Endodermal cell (in vitro differentiated cells): Measurements from ENCODE around the gene MALL. TPM values are rescaled to one million over a fixed set of nuclear protein-coding genes. Genes with fewer than 3 reads are reported as not detected.

Experiments
- DNase-seq: peaks from one replicate; pipeline ENCODE4 v3.0.0-alpha.2; 2017
- H3K27ac ChIP-seq: 2 replicates; pipeline ENCODE4 v1.5.1; 2013; ENCODE audit warnings: mild to moderate bottlenecking, low read depth, low read length, moderate library complexity
- H3K27me3 ChIP-seq: 2 replicates; pipeline ENCODE4 v1.6.1; 2013; ENCODE audit warnings: mild to moderate bottlenecking, low read length, moderate library complexity; ENCODE audit not compliant: insufficient read depth, control insufficient read depth, poor library complexity, severe bottlenecking
- H3K36me3 ChIP-seq: 2 replicates; pipeline ENCODE4 v1.7.0; 2013; ENCODE audit warnings: mild to moderate bottlenecking, low read length, moderate library complexity; ENCODE audit not compliant: control insufficient read depth, insufficient read depth
- H3K4me1 ChIP-seq: one replicate; pipeline ENCODE4 v1.7.0; 2013; ENCODE audit warnings: low read length; ENCODE audit not compliant: control insufficient read depth, insufficient read depth
- H3K4me3 ChIP-seq: 2 replicates; pipeline ENCODE4 v1.5.1; 2013; ENCODE audit warnings: mild to moderate bottlenecking, low read length, moderate library complexity
- H3K9ac ChIP-seq: 2 replicates; pipeline ENCODE4 v1.6.1; 2013; ENCODE audit warnings: mild to moderate bottlenecking, low read length, moderate library complexity; ENCODE audit not compliant: poor library complexity, severe bottlenecking; ENCODE audit errors: extremely low read depth
- H3K9me3 ChIP-seq: 2 replicates; pipeline ENCODE4 v1.6.1; 2013; ENCODE audit warnings: mild to moderate bottlenecking, low read length, moderate library complexity; ENCODE audit not compliant: control insufficient read depth
- H3K27ac Mint-ChIP-seq: 2 replicates; pipeline ENCODE4 v1.8.0; 2020; ENCODE audit warnings: mixed read lengths
- H3K27me3 Mint-ChIP-seq: 2 replicates; pipeline ENCODE4 v1.8.0; 2021; ENCODE audit warnings: mild to moderate bottlenecking, mixed read lengths; ENCODE audit not compliant: insufficient read depth
- H3K36me3 Mint-ChIP-seq: 2 replicates; pipeline ENCODE4 v1.8.0; 2020; ENCODE audit warnings: low read depth, mixed read lengths
- H3K4me1 Mint-ChIP-seq: 2 replicates; pipeline ENCODE4 v1.8.0; 2020; ENCODE audit warnings: mixed read lengths
- H3K4me3 Mint-ChIP-seq: 2 replicates; pipeline ENCODE4 v1.8.0; 2020; ENCODE audit warnings: mild to moderate bottlenecking, moderate library complexity, mixed read lengths
- H3K9me3 Mint-ChIP-seq: 2 replicates; pipeline ENCODE4 v1.8.0; 2020; ENCODE audit warnings: mild to moderate bottlenecking, mixed read lengths
- WGBS, 2 experiments: methylation state at CpG; one replicate each; pipeline versions ENCODE4 v1.1.5 to v1.1.7; 2013; ENCODE audit warnings: missing lambda C conversion rate in 2 of 2, mixed read lengths in 1 of 2; ENCODE audit not compliant: insufficient coverage in 1 of 2, insufficient read length in 1 of 2; 5-methylcytosine and 5-hydroxymethylcytosine counted together
- total RNA-seq, 2 donors: library from RNA; stranded (reverse); fragmentation: NEBNext Ultra II Directional in 1 of 2; extraction: Animal tissue kit (Norgen Biotek cat#: 25700) in 1 of 2; gene quantifications; 2 replicates in 1 of 2; 3 replicates in 1 of 2; pipeline ENCODE4 v1.2.1, GENCODE V29; 2021
- TF ChIP-seq, protein P1 (sequence below): fragments of 200-600 bp; sonication (generic); conservative IDR thresholded peaks from 2 replicates; pipeline ENCODE4 v1.5.0; 2021; ENCODE audit warnings: antibody characterized with exemption, mild to moderate bottlenecking

MALL gene
- total RNA-seq, 2 donors from 2014 or later = 2.7 to 5.2 TPM

DNA sequence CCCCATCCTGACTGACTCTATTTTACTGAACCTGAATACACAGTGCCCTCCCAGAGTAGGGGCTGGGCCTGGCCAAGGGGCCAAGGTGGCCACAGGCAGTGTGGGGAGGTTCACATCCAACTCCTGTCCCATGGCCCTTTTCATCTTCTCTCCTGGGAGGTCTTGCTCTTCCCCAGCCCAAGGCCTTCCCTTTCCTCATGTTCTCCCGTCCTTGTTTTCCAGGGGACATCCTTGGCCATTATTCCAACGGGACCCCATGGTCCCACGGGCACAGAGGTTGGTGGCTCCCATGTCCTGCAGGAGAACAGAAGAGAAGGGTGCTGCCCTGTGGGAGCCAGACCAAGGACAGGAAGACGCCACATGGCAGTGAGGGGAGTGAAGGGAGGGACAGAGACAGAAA is 10.4 kb downstream of the MALL start:
- no peak overlapping the region for H3K27ac ChIP-seq
- H3K9me3 ChIP-seq = peaks cover 8% of the 10 kb centered on the region
- H3K27me3 ChIP-seq = no peaks in the 10 kb centered on the region
- H3K4me3 ChIP-seq = no peak overlapping the region
- TF ChIP-seq, protein P1, sequence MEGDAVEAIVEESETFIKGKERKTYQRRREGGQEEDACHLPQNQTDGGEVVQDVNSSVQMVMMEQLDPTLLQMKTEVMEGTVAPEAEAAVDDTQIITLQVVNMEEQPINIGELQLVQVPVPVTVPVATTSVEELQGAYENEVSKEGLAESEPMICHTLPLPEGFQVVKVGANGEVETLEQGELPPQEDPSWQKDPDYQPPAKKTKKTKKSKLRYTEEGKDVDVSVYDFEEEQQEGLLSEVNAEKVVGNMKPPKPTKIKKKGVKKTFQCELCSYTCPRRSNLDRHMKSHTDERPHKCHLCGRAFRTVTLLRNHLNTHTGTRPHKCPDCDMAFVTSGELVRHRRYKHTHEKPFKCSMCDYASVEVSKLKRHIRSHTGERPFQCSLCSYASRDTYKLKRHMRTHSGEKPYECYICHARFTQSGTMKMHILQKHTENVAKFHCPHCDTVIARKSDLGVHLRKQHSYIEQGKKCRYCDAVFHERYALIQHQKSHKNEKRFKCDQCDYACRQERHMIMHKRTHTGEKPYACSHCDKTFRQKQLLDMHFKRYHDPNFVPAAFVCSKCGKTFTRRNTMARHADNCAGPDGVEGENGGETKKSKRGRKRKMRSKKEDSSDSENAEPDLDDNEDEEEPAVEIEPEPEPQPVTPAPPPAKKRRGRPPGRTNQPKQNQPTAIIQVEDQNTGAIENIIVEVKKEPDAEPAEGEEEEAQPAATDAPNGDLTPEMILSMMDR = no peak
- WGBS, 2 experiments = 87 to 100% methylated on average over 4 of the region's 4 CpGs
- peaks cover 11% of the 10 kb centered on the region for H3K4me1 Mint-ChIP-seq
- H3K4me1 ChIP-seq = no peaks in the 10 kb centered on the region
- H3K9me3 Mint-ChIP-seq = peaks cover 14% of the 10 kb centered on the region
- H3K27ac Mint-ChIP-seq = no peak overlapping the region
- no peaks in the 10 kb centered on the region for H3K36me3 ChIP-seq
- H3K27me3 Mint-ChIP-seq = peaks cover 10% of the 10 kb centered on the region
- no peak overlapping the region for H3K4me3 Mint-ChIP-seq
- H3K9ac ChIP-seq = no peak overlapping the region
- H3K36me3 Mint-ChIP-seq = no peaks in the 10 kb centered on the region
- peak; percentile 22 for DNase-seq

DNA sequence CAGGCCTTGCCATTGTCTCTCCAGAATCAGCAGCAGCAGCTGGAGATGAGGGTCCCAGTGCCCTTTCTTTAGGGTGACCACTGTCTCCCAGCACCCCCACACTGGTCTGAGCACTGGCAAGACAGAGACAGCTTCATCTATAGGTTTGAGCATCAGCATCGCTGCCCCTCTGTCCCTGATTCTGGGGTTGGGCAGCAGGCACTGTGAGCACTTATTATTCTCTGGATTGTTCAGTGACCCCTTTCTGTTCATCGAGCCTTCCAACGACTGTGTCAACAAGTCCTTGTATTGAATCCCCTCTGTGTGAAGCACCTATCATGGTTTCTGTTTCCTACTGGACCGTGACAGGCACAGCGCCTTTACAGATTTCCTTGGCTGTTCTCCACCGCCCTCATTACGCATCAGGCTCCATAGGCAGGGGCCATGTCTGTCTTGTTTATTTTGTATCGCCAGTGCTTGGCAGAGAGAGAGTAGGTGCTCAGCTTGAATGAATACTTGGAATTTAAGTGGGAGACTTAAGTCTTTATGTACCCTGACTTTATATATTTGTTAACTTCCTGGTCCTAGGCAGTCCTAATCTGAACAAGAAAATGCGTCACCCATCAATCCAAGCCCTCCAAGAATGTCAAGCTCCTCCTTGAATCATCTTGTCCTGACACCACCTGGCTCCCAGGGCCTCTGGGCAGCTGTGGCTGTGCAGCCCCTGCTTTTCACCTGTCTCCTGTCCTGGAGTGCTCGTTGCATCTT is 11.4 kb downstream of the MALL start:
- Mint-ChIP-seq H3K36me3 (no peaks in the 10 kb centered on the region), H3K27ac (no peak overlapping the region)

DNA sequence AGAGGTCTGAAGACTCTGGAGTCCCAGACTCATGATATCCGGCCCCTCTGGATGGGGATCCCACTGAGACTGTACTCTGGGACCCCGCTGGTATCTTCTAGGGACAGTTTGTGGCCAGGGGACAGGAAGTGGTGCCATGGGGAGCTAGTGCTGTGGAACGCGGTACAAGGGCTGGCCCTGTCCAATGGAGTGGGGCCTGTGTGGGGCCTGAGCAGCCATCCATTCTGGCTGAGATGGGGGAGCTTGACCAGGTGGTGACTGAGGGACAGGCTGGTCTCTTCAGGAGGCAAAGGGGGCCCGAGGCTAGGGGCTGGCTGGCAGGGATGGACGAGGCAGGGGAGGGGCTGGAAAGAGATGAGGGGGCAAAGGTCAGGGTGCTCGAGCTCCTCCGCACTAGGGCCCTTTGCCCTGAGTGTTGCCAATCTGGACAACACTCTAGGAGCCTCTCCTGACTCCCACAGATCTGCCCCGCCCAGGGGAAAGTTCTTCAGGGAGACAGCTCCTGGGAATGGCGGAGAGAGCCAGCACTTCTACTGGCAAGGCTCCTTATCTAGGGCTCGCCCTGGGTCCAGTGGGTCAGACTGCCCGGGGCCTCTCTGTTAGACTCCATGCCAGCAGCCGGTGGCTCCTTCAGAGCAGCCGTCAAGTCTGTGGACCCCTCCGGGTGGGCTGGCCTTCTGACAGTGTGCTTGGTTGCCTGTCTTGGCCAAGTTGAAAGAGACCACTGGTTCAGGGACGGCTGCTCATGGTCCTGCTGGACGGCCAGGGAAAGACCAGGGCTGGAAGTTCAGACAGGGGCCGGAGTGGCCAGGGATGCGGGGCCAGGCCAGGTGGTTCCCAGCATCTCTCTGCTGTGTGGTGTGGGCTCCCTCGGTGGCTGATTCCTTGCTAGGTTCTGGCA is 12.3 kb downstream of the MALL start:
- peaks cover 5% of the 10 kb centered on the region for H3K4me1 Mint-ChIP-seq
- Histone ChIP-seq H3K27ac (no peak overlapping the region), H3K9me3 (peaks cover 8% of the 10 kb centered on the region), H3K4me1 (no peaks in the 10 kb centered on the region), H3K9ac (no peak overlapping the region), H3K4me3 (no peak overlapping the region), H3K27me3 (no peaks in the 10 kb centered on the region), H3K36me3 (no peaks in the 10 kb centered on the region)
- TF ChIP-seq, protein P1 = no peak
- WGBS, 2 experiments = 89 to 100% methylated on average over 5 to 20 of the region's 20 CpGs
- H3K27me3 Mint-ChIP-seq = peaks cover 6% of the 10 kb centered on the region
- no peaks in the 10 kb centered on the region for H3K36me3 Mint-ChIP-seq
- H3K9me3 Mint-ChIP-seq = peaks cover 14% of the 10 kb centered on the region
- H3K4me3 Mint-ChIP-seq = no peak overlapping the region
- peak; percentile 32 for DNase-seq
- H3K27ac Mint-ChIP-seq = no peak overlapping the region

More for the DNA sequence above, 11.4 kb downstream of the MALL start:
- TF ChIP-seq, protein P1 = no peak
- WGBS, 2 experiments = 91 to 97% methylated on average over 9 to 10 of the region's 10 CpGs
- Histone ChIP-seq H3K36me3 (no peaks in the 10 kb centered on the region), H3K27ac (no peak overlapping the region), H3K4me3 (no peak overlapping the region), H3K27me3 (no peaks in the 10 kb centered on the region), H3K9me3 (peaks cover 8% of the 10 kb centered on the region), H3K9ac (no peak overlapping the region), H3K4me1 (no peaks in the 10 kb centered on the region)
- Mint-ChIP-seq H3K4me3 (no peak overlapping the region), H3K9me3 (peaks cover 14% of the 10 kb centered on the region), H3K27me3 (peaks cover 6% of the 10 kb centered on the region), H3K4me1 (peaks cover 11% of the 10 kb centered on the region)
- DNase-seq = peak; percentile 23
